GM13977 (cell line): Measurements from ENCODE around the gene GBA2.
A peak's percentile ranks its signal among the peaks of the same experiment; 100 is the strongest.

ENCODE experiments used
- DNase-seq: peaks from one replicate; pipeline ENCODE4 v3.0.0; 2012; ENCODE audit warnings: low spot score
- in situ Hi-C: fragments of 300-500 bp; cut with MboI; formaldehyde crosslinking; loops from one replicate; pipeline ENCODE4 v1.12.0; 2022; ENCODE audit warnings: low sequenced_read_pairs, low pct_unique_long_range_greater_than_20kb, mixed read lengths, inconsistent platforms; ENCODE audit not compliant: unreplicated experiment
- TF ChIP-seq, protein P1 (sequence below): IDR thresholded peaks from 2 replicates; pipeline ENCODE4 v1.5.1; 2012; ENCODE audit warnings: mild to moderate bottlenecking, control low read depth; ENCODE audit not compliant: insufficient read depth; ENCODE audit errors: extremely low read depth, missing control alignments

The GBA2 gene

DNA sequence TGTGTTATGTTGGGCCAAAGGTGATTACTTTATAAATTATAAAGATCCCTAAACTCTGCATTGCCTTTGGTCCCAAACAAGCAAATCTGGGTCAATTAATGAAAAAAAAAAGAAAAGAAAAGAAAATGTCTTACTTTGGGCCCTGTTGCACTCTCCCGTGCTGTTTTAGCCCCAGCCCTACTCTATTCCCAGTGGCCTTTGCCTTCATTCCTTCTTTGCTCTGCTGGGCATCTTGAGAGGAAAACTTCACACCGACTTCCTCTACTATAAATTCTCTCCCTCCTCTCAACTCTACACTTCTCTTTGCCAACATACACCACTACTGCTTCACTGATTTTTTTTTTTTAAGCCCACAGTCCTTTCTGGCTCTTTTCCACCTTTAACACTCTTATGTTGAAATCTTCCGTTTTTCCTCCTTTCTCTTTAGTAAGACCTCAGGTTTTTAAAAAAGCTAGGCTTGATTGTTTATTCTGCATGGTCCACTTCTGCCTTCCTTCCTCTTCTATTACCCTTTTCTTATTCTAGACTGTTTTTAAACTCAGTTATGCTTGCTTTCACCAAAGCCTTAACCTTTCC lies 9.5 kb upstream of the GBA2 start:
- in situ Hi-C loops = no loop called here
- no peak for DNase-seq
- TF ChIP-seq, protein P1, sequence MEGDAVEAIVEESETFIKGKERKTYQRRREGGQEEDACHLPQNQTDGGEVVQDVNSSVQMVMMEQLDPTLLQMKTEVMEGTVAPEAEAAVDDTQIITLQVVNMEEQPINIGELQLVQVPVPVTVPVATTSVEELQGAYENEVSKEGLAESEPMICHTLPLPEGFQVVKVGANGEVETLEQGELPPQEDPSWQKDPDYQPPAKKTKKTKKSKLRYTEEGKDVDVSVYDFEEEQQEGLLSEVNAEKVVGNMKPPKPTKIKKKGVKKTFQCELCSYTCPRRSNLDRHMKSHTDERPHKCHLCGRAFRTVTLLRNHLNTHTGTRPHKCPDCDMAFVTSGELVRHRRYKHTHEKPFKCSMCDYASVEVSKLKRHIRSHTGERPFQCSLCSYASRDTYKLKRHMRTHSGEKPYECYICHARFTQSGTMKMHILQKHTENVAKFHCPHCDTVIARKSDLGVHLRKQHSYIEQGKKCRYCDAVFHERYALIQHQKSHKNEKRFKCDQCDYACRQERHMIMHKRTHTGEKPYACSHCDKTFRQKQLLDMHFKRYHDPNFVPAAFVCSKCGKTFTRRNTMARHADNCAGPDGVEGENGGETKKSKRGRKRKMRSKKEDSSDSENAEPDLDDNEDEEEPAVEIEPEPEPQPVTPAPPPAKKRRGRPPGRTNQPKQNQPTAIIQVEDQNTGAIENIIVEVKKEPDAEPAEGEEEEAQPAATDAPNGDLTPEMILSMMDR = no peak

DNA sequence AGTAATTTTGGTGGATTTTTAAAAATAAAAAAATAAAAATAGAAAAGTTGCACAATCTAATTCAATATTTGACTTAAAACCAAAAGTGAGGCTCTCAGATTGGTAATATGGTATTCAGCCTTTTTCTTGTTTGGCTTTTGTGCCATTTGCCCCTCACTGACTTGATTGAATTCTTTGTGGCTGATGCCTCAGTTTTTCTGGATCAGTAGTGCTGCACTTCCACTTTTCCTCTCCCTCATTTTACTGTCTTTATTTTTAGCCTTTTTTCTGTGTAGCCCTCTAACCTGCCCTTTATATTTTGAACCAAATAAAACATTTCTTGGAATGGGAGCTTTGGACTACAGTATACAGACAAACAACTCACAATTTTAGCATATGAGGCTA lies 8.9 kb upstream of the GBA2 start:
- in situ Hi-C loops = no loop called here
- TF ChIP-seq, protein P1 = no peak
- no peak for DNase-seq

DNA sequence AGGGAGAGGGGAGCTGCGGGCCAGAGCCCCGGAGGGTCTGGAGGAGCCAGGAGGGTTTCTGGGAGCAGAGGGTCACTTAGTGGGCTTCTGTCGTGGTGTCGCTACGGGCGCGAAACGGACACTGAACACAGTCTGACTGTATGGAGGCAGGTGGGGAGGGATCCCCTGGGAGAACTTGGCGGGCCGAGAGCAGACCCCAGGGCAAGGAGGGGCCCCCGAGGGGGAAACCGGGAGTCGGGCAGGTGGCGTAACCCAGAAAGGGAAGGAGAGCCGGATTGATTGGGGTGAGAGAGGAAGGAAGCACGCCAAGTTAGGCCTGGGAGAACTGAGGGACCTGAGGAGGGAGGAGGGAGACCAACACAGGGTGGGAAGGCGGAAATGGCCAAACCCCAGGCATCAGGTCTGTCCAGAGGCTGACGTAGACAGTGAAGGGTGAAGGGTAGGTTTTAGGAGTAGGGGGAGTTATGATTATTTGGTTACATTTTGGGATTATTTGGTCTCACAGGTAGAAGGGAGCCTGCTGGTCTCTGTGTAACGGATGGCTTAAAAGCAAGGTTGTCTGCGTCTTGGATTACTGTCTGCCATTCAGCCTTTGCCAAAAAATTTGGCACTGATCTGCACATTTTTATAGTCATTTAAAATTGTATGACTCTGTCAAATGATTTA lies 8.3 kb upstream of the GBA2 start:
- peak; percentile 31 for DNase-seq
- in situ Hi-C loops = no loop called here
- TF ChIP-seq, protein P1 = no peak

DNA sequence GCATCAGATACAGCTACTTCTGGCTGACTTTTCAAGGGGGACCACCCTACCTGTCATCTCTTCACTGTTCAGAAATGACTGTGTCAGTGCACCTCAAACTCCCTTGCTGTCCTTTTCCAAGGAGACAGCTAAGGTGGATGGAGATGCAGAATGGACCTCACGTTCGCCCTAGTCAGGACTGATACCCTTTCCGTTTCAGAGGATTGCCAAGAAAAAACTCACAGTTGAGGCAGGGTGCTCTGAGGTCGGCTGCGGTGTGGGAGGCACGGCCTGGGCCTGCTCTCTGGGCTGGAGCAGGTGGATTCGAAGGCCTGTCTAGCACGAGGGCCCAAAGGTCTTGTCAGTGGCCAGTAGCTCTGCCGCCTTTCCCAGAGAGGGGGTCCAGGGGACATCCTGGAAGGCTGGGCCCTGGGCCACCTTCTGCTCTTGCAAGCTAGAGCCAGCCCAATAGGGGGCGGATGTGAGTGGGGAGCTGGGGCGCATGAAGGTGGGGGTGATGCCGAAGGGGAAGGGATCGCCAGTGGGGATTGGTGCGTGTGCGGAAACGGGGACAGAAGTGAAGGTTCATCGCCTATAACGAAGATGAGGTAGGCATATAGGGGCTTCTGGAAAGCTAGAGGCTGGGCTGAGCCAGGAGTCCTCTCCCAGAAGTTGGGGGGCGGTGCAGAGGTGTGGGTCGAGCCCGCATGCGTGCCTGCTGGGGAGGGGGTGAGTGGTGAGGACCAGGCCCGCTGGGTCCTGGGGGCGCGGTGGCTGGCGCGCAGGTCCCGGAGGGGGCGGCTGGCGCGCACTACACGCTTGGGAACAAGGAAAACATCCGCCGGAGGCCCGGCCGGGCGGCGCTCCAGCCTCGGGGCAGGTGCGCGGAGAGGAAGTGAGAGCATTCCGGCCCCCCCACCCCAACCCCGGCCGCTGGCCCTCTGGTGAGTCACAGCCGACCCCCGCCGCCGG lies 7.5 kb upstream of the GBA2 start:
- TF ChIP-seq, protein P1 = peak; percentile 83
- peak; percentile 75 for DNase-seq
- in situ Hi-C loops = no loop called here

DNA sequence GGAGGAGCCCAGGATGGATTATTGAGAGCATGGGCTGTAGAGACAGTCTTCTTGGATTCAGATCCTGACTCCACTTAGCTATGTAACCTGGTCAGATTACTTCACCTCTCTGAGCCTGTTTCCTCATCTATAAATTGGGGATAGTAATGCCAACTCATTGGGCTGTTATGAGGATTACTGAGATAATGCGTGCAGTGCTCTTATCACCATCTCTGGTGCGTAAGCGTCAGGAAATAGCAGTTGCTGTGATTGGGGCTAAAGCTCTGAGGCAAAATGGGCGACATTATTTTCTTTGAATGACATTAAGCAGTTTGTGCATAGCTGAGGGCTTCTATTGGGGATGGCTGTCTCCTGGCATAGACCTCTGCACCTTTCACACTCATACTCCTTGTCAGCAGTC lies 6.0 kb upstream of the GBA2 start:
- in situ Hi-C loops = no loop called here
- DNase-seq = no peak
- TF ChIP-seq, protein P1 = no peak

DNA sequence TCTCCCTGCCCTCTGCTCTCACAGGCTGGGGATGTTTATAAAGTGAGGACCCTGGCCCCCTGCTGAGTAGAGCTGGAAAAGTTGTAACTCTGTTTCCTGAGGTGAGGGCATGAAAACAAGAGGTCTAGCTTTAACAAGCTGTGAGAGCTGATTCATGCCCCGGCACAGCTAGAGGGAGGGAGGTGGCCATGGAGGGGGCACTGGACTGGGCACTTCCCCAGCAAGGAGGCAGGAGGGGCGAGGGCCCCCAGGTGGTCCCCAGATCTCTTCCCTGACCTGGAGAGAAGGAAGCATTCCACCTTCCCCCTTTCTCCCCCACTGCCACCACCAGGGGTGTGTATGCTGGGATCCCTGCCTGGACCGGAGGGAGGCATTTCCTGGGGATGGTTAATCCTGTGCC lies 5.2 kb upstream of the GBA2 start, which contains the start of gene MSMP:
Gene MSMP (minus strand): TSS at position 13 of the 400 bp plus-strand sequence. CDS start 147 bp downstream, outside the sequence.
- TF ChIP-seq, protein P1 = no peak
- in situ Hi-C loops = no loop called here
- no peak for DNase-seq
